Stomach (tissue), 4 donors: ENCODE results near the gene SF3B4.
A peak's percentile ranks its signal among the peaks of the same experiment; 100 is the strongest.

ENCODE experiments used
- CTCF ChIP-seq, 7 experiments: fragments of 450-650 bp in 4 of 7; fragments of 200-600 bp in 3 of 7; sonication (generic) in 3 of 7; IDR thresholded peaks; one replicate each; pipeline ENCODE4 v1.5.1; 2016 to 2019; ENCODE audit warnings: antibody characterized with exemption in 7 of 7, control low read depth in 2 of 7, mild to moderate bottlenecking in 1 of 7
- POLR2AphosphoS5 ChIP-seq, 3 donors: sonication (generic); formaldehyde crosslinking; IDR thresholded peaks; one replicate each; pipeline ENCODE4 v1.6.1; 2016; ENCODE audit warnings: antibody characterized with exemption in 3 of 3

GRCh38 chr1:149888247-149888998, 39.2 kb downstream of the SF3B4 start:
- peak in 5 of 7 experiments; percentile 24 to 69 (median 62) for TF ChIP-seq CTCF (IDR thresholded peaks at IDR 0.05)
- no peak for TF ChIP-seq POLR2AphosphoS5 (IDR thresholded peaks at IDR 0.05)
